GM12864 (cell line): ENCODE data around the gene CDK11B.

Experiments
- DNase-seq: peaks from one replicate; pipeline ENCODE4 v3.0.0-alpha.2; 2011; ENCODE audit warnings: low read depth
- H3K4me3 ChIP-seq: 2 replicates; pipeline ENCODE4 v1.5.1; 2011; ENCODE audit warnings: mild to moderate bottlenecking, low read depth, low read length, control low read depth
- TF ChIP-seq, protein P1 (sequence below): IDR thresholded peaks from 2 replicates; pipeline ENCODE4 v1.5.1; 2011; ENCODE audit warnings: low read depth, mild to moderate bottlenecking, moderate library complexity, low read length, control low read depth, inconsistent platforms; ENCODE audit errors: missing control alignments

The CDK11B gene

DNA sequence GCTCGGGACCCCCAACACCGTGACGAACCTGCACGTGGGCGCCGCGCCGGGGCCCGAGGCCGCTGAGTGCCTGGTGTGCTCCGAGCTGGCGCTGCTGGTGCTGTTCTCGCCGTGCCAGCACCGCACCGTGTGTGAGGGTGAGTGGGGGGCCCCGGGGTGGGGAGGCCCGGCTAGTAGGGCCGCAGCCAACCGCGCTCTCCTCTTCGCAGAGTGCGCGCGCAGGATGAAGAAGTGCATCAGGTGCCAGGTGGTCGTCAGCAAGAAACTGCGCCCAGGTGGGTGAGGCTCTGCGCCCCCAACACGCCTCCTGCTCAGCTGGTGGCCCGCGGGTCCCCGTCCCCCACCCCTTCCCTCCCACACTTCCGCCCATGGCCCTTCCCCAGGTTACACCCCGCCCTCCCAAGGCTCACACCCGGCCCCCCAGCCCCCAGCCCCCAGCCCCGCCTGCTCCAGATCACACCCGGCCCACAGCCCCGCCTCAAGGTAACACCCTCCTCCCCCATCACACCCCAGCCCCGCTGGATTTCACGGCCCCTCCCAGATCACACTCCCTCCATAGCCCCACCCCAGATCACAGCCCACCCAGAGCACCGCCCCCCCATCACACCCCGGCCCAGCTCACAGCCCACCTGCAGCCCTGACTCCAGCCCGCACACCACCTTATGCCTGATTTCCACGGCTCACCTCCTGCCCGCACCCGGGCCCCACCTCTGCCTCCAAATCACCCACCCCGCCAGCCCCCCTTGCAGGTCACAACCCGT is 29.2 kb downstream of the CDK11B start:
- TF ChIP-seq, protein P1, sequence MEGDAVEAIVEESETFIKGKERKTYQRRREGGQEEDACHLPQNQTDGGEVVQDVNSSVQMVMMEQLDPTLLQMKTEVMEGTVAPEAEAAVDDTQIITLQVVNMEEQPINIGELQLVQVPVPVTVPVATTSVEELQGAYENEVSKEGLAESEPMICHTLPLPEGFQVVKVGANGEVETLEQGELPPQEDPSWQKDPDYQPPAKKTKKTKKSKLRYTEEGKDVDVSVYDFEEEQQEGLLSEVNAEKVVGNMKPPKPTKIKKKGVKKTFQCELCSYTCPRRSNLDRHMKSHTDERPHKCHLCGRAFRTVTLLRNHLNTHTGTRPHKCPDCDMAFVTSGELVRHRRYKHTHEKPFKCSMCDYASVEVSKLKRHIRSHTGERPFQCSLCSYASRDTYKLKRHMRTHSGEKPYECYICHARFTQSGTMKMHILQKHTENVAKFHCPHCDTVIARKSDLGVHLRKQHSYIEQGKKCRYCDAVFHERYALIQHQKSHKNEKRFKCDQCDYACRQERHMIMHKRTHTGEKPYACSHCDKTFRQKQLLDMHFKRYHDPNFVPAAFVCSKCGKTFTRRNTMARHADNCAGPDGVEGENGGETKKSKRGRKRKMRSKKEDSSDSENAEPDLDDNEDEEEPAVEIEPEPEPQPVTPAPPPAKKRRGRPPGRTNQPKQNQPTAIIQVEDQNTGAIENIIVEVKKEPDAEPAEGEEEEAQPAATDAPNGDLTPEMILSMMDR, result no peak
- peak overlapping the region; percentile 55 for H3K4me3 ChIP-seq
- no peak for DNase-seq

DNA sequence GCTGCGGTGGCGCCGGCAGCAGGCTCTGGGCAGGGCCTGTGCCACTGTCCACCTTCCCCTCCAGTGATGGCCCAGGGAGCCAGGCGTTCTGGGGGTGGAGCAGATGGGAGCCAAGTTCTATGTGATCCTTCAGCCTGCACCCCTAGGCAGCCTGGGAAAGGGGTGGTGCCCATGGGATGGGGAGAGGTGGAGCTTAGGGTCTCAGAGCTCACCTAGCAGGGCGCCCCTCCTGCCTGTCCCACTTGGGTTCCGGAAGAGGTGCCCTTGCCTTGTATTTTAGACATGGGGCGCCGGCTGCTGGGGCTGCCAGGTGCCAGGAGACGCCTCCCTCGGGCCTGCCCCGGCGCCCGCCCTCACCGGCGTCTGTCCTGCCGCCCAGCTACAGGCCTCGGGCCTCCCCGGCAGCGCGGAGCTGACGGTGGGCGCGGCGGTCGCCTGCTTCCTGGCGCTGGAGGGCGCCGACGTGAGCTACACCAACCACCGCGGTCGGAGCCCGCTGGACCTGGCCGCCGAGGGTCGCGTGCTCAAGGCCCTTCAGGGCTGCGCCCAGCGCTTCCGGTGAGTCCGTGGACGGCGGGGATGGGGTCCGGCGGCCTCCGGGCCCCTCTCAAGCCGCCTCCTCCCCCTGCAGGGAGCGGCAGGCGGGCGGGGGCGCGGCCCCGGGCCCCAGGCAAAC is 29.9 kb downstream of the CDK11B start:
- TF ChIP-seq, protein P1, result no peak
- H3K4me3 ChIP-seq, result peak overlapping the region; percentile 55
- DNase-seq, result no peak

DNA sequence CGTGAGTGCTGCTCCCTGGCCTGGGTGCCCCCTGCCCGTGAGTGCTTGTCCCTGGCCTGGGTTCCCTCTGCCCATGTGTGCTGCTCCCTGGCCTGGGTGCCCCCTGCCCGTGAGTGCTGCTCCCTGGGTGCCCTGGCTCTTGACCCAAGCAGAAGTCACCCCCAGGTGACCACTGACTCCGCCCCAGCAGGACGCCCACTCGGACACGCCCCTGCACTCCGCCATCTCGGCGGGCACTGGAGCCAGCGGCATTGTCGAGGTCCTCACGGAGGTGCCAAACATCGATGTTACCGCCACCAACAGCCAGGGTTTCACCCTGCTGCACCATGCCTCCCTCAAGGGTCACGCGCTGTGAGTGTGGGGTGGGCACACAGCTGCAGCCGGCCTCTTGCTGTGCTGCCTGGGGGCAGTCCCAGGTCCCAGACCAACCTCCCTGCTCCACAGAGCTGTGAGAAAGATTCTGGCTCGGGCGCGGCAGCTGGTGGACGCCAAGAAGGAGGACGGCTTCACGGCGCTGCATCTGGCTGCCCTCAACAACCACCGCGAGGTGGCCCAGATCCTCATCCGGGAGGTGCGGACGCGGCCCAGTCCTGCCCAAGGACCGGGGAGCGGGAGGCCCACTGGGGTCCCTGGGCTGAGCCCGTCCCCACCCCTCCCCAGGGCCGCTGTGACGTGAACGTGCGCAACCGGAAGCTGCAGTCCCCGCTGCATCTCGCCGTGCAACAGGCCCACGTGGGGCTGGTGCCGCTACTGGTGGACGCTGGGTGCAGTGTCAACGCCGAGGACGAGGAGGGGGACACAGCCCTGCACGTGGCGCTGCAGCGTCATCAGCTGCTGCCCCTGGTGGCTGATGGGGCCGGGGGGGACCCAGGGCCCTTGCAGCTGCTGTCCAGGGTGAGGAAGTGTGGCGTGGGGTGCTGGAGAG is 30.7 kb downstream of the CDK11B start:
- DNase-seq, result no peak
- TF ChIP-seq, protein P1, result no peak
- H3K4me3 ChIP-seq, result no peak overlapping the region

DNA sequence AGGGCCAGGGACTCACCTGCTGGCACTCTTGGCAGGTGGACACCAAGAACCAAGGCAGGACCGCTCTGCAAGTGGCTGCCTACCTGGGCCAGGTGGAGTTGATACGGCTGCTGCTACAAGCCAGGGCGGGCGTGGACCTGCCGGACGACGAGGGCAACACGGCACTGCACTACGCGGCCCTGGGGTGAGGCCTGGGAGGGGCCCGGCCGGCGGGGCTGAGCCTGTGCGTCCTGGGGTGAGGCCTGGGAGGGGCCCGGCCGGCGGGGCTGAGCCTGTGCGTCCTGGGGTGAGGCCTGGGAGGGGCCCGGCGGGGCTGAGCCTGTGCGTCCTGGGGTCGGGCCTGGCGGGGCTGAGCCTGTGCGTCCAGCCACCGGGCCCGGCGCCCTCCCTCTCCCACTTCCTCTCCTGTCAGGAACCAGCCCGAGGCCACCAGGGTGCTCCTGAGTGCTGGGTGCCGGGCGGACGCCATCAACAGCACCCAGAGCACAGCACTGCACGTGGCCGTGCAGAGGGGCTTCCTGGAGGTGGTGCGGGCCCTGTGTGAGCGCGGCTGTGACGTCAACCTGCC is 31.5 kb downstream of the CDK11B start:
- no peak for DNase-seq
- TF ChIP-seq, protein P1, result no peak
- no peak overlapping the region for H3K4me3 ChIP-seq

DNA sequence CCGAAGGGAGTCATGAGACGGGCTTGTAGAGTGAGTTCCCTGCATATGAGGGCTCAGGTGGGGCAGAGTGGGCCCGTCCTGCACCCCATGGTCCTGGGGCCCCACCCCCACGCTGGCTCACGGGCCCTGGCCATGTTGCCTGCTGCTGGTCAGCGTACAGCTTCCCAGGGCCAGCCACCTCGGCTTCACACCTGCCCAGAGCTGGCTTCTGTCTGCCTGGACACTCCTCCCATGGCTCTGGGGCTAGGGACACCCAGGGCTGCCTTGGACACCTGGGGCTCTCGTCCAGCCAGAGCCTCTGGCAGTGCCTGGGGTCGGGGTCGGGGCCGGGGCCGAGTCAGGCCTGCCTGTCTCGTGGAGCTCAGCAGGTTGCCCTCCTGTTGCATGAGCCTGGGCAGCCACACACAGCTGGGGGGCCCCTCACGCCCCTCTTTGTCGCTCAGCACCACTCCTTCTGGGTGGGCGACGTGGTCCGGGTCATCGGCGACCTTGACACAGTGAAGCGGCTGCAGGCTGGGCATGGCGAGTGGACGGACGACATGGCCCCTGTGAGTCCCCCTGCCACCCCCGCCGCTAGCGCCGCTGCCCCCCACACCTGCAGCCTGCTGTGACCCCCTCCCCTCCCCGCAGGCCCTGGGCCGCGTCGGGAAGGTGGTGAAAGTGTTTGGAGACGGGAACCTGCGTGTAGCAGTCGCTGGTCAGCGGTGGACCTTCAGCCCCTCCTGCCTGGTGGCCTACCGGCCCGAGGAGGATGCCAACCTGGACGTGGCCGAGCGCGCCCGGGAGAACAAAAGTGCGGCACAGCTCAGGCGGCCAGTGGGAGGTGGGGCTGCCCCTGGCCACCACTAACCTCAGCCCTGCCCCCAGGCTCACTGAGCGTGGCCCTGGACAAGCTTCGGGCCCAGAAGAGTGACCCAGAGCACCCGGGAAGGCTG is 32.3 kb downstream of the CDK11B start:
- TF ChIP-seq, protein P1, result no peak
- H3K4me3 ChIP-seq, result no peak overlapping the region
- DNase-seq, result no peak

DNA sequence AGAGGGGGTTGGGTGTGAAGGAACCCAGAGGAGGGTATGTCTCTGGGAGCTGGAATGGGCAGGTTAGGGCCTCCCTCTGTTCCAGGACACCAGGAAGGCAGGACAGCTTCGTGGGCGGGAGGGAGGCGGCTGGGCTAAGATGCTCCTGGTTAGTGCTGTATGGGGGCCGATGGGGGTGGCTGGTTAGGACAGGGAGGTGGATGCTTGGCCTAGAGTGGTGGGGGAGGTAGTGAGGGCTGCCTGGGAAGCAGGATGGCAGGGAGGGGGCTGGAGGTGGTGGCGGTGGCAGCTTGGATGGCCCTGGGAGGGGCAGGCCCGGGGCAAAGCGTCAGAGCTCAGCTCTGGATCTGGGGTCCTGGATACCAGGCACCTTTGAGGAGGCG is 33.0 kb downstream of the CDK11B start:
- TF ChIP-seq, protein P1, result no peak
- H3K4me3 ChIP-seq, result no peak overlapping the region
- no peak for DNase-seq
